Uterus (tissue), 2 donors: ENCODE results near the gene CNOT3.

Source experiments
- POLR2A ChIP-seq, 2 donors: fragments of 450-650 bp; IDR thresholded peaks; one replicate each; pipeline ENCODE4 v1.6.1; 2016; ENCODE audit warnings: antibody characterized with exemption in 2 of 2, mild to moderate bottlenecking in 1 of 2, moderate library complexity in 1 of 2
- TF ChIP-seq, protein P1 (sequence below), 4 experiments: fragments of 200-600 bp in 2 of 4; fragments of 450-650 bp in 2 of 4; sonication (generic) in 2 of 4; IDR thresholded peaks; one replicate each; pipeline ENCODE4 v1.5.1; 2016 to 2019; ENCODE audit warnings: antibody characterized with exemption in 4 of 4, mild to moderate bottlenecking in 2 of 4, moderate library complexity in 1 of 4

DNA sequence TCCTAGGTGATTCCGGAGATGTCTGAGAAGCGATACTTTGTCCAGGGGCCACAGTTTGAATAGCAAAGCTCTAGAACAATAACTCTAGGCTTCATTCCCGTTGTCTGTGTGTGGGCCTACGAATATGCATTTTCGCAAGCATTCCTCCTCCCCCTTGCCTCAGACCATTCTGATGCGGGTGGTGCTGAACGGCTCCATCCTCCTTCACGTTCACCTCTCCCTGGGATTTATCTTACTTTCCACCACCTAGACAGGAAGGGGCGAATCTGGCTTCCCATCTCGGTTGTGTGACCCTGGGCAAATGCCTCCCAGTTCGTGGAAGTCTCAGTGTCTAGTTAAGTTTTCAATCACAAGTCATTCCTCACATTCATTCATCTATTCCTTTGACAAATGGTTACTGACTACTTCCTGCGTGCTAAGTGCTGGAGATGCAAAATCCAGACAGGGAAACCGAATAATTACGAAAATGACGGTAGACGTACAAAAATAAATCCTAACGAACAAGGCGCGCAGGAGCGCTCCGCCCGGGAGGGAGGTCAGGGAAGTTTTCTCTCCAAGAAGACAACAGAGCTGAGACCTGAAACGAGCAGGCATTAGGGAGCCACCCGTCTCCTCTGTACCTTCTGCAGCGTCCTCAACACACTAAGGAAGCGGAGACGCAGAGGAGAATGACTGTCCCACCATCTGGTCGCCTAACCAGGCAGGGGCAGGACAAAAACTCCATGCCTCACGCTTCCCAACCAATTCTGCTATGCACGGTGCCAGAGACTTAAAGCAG is 1.3 kb upstream of the CNOT3 start:
- no peak for TF ChIP-seq POLR2A (IDR thresholded peaks at IDR 0.05)
- TF ChIP-seq, protein P1, sequence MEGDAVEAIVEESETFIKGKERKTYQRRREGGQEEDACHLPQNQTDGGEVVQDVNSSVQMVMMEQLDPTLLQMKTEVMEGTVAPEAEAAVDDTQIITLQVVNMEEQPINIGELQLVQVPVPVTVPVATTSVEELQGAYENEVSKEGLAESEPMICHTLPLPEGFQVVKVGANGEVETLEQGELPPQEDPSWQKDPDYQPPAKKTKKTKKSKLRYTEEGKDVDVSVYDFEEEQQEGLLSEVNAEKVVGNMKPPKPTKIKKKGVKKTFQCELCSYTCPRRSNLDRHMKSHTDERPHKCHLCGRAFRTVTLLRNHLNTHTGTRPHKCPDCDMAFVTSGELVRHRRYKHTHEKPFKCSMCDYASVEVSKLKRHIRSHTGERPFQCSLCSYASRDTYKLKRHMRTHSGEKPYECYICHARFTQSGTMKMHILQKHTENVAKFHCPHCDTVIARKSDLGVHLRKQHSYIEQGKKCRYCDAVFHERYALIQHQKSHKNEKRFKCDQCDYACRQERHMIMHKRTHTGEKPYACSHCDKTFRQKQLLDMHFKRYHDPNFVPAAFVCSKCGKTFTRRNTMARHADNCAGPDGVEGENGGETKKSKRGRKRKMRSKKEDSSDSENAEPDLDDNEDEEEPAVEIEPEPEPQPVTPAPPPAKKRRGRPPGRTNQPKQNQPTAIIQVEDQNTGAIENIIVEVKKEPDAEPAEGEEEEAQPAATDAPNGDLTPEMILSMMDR (IDR thresholded peaks at IDR 0.05), result no peak
